Measurements from ENCODE around the gene ETHE1. TPM values are rescaled to one million over a fixed set of nuclear protein-coding genes. Genes with fewer than 3 reads are reported as not detected.
A peak's percentile ranks its signal among the peaks of the same experiment; 100 is the strongest.
"Not testable (repeated sequence)": the region's sequence is repeated elsewhere in the genome, so short reads cannot be mapped to it uniquely, and the experiment has no call there.

ETHE1 gene
- total RNA-seq, 1 donor from 2014 or later = 14.7 TPM

DNA sequence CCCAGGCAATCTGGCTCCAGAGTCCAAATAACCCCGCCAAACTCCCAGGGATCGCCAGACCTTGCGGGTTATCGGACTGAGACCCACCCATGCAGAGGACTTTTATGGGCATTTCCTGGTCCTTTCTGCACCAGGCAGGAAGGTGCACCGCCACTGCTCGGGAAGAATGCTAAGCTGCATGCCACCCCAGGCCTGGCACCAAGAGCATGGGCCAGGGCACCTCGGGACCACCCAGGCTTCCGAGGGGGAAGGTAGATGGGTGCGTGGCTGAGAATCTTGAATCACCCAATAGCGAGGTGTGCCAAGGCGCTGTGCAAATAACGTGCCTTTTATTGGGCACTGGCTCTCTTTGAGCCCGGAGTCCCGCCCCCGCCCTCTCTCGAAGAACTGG, 5.6 kb upstream of the ETHE1 start:
- ATAC-seq (ENCODE audit: poor library complexity) = peak; percentile 7
- intact Hi-C loops (cut with DNase I) = no loop called here

DNA sequence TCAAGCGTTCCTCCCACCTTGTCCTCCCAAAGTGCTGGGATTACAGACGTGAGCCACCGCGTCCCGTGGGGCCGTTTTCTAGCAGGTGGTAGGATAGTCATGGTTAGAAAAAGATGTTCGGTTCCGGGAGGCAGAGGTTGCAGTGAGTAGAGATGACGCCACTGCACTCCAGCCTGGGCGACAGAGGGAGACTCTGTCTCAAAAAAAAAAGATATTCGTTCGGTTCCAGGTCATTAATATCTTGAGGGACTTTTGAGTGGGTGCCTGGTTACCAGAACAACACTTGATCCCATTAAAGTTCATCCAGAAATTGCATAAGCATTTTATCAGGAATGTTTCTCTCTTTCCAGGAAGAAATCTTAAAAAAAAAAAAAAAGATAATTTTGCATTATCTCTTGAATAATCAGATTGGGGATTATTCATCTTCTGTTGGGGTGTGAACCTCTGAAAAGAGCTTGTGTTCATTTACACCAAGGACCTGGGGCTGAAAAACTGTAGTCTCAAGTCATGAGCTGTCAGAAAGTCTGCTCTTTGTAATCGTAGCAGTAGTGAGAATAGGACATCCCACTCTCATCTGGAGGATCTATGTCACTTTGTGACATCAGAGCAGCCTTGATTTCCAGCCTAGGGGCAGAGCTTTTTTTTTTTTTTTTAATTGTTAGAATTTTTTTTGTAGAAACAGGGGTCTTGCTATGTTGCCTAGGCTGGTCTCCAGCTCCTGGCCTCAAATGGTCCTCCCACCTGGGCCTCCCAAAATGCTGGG, 1.0 kb upstream of the ETHE1 start:
- DNase-seq = peak; percentile 53
- intact Hi-C loops (cut with DNase I) = no loop called here

More for the DNA sequence above, 5.6 kb upstream of the ETHE1 start:
- peak; percentile 76 for DNase-seq

DNA sequence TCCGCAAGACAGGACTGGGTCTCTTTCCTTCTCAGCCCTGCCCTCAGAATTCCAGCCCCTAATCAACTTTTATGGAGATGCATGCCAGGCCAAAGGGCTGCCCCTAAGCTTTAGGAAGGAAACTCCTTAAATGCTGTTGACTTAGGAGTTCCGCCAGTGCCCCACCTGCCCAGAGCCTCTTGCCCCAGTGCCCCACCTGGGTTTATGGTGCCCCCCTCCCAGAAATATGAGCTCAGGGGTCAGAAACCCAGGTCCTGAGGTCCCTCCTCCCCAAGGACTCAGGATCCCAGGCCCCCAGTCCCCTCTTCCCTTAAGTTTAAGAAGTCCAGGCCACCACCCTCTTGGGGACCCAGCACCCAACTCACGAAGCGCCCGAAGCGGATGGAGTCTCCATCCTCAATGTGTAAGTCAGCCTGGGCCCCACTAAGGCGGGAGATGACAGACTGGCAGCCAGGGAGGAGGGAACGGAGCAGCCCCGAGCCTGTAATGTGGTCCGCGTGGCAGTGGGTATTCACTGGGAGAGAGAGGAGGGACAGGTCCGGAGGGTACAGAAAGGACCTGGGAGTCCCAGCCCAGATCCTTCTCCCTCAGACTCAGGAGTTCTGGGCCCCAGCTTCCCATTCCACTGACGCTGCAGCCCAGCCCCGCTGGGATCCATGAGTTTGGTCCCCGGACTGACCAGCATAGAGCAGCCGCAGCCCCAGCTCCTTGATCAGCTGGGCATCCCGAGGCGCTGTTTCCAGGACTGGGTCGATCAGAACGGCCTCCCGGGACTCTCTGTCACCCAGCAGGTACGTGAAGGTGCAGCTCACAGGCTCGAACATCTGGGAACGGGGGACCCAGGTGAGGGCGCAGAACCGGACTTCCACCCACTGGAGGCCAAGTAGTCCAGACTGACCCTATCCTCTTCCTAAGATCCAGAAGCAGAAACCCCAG, 897 bp downstream of the ETHE1 start:
- ATAC-seq (ENCODE audit: poor library complexity) (peak; percentile 19), DNase-seq (no peak)
- intact Hi-C loops (cut with DNase I) = no loop called here

More for the DNA sequence above, 1.0 kb upstream of the ETHE1 start:
- ATAC-seq (ENCODE audit: poor library complexity) = peak; percentile 17

DNA sequence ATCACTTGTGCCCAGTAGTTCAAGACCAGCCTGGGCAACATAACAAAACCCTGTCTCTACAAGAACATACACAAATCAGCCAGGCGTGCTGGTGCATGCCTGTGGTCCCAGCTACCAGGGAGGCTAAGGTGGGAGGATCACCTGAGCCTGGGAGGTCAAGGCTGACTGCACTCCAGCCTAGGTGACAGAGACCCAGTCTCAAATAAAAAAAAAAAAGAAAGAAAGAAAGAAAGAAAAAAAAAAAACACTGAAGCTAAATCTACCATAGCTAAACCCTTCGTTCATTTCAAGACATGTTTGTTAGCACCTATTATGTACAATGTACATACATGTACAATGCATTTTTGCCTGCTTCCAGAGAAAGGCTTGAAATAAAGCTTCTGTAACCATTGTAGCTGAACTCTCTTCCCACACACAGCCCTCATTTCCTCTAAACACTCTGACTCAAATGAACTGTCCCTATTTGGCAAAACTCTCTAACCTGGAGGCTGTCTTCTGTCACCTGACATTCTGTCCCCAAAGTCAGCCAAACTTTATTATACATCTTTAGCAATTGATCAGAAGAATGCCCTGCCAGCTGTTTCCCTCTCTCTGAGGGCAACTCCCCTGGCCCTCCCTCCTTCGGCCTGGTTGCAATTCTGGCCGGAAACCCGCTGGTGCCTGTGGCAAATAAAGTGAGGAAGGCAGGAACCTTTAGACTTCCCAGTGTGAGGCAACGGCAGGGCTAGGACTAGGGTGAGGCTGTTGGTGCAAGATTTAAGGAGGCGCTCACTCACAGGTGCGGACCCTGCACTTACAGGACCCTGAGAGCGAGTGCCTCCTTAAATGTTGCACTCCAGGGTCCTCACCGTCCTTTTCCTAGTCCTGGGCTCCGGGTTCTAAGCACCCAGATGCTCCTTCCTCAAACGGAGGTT, 1.8 kb downstream of the ETHE1 start:
- ATAC-seq (ENCODE audit: poor library complexity) (peak; percentile 33), DNase-seq (peak; percentile 67)
- intact Hi-C loops (cut with DNase I) = no loop called here

DNA sequence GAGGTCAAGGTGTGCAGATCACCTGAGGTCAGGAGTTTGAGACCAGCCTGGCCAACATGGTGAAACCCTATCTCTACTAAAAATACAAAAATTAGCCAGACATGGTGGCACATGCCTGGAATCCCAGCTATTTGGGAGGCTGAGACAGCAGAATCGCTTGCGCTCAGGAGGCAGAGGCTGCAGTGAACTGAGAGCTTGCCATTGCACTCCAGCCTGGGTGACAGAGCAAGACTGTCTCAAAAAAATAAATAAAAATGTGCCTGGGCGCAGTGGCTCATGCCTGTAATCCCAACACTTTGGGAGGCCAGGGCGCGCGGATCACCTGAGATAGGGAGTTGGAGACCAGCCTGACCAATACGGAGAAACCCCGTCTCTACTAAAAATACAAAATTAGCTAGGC, 3.3 kb downstream of the ETHE1 start:
- DNase-seq; ATAC-seq (ENCODE audit: poor library complexity); intact Hi-C loops (cut with DNase I): not testable (repeated sequence)

DNA sequence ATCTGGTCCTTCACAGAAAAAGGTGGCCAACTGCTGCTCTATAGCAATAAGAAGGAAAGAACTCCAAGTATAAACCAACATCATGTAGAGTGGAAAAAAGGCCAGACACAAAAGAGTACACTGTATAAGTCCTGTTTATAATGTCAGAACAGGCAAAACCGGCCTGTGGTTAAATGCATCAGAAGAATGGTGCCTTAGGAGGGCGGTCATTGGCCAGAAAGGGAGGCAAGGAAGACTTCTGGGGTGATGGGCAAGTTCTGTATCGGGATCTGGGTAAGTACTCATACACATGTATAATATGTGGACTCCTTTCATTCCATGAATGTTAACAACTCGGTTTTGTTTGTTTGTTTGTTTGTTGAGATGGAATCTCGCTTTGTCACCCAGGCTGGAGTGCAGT, 4.1 kb downstream of the ETHE1 start:
- intact Hi-C loops (cut with DNase I) = no loop called here
- ATAC-seq (ENCODE audit: poor library complexity) (no peak), DNase-seq (no peak)

DNA sequence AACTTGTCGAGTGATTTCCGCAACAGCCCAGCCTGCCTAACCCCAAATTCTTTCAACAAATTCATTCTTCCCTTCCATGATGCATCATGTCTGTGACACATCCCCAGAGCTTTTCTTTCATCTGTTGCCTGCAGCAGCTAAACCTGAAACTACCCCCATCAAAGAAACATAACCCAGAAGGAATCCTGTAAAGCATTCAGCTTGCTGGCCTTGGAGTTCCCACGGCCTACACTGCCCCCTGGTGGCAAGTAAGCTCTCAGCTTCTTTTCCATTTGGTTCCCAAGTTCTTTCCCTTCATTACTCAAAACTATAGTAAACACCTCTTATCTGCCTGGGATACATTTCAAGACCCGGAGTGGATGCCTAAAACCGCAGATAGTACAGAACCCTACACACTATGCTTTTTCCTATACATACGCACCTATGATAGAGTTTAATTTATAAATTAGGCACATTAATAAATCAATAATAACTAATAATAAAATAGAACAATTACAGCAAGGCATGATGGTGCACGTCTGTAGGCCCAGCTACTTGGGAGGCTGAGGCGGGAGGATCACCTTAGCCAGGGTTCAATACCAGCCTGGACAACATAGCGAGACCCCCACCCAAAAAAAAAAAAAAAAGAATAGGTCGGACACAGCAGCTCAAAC, 7.4 kb downstream of the ETHE1 start:
- intact Hi-C loops (cut with DNase I) = loop anchor here (2.0 kb wide), 1 partner anchor 73 kb away; no protein-coding TSS in a partner anchor
- peak; percentile 74 for ATAC-seq (ENCODE audit: poor library complexity)
- peak; percentile 82 for DNase-seq

DNA sequence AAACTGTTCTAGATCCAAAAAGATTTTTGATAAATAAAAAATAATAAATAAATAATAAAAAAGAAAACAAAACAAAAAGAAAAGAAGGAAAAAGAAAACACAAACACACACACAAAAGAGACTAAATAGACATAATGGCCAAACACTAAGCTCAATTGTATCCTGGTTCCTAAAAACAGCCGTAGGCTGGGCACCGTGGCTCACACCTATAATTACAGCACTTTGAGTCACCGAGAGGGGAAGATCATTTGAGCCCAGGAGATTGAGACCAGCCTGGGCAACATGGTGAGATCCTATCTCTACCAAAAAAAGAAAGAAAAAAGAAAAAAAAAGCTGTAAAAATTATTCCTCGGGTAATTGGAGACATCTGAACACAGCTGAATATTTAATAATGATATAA, 8.9 kb downstream of the ETHE1 start:
- ATAC-seq (ENCODE audit: poor library complexity) (no peak), DNase-seq (no peak)
- intact Hi-C loops (cut with DNase I) = loop anchor here (2.0 kb wide), 1 partner anchor 71 kb away; no protein-coding TSS in a partner anchor

DNA sequence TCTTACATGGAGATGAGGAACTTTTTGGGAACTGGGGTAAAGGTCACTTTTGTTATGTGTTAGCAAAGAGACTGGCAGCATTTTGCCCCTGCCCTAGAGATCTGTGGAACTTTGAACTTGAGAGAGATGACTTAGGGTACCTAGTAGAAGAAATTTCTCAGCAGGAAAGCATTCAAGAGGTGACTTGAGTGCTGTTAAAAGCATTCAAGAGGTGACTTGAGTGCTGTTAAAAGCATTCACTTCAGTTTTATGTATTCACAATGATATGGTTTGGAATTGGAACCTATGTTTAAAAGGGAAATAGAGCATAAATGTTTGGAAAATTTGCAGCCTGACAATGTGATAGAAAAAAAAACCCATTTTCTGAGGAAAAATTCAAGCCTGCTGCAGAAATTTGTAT, 14.6 kb downstream of the ETHE1 start:
- ATAC-seq (ENCODE audit: poor library complexity); intact Hi-C loops (cut with DNase I); DNase-seq: not testable (repeated sequence)

DNA sequence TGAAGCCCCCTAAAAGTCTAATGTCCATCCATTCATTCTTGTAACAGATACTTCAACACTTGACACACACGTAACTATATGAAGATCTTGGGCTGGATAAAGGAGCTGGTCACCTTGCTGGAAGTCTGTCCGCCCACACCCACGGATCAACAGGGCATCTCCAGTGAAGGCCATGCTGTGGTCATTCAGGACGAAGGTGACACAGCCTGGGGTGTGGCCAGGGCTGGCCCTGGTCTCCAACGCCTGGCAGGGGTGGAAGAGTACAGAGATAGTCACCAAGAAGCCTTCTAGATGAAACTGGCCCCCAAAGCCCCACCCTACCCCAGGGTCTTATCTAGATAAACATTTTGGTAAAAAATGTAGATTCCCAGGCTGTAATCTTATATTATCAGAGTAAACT, 15.7 kb downstream of the ETHE1 start:
- no peak for ATAC-seq (ENCODE audit: poor library complexity)
- intact Hi-C loops (cut with DNase I) = no loop called here
- DNase-seq = no peak

DNA sequence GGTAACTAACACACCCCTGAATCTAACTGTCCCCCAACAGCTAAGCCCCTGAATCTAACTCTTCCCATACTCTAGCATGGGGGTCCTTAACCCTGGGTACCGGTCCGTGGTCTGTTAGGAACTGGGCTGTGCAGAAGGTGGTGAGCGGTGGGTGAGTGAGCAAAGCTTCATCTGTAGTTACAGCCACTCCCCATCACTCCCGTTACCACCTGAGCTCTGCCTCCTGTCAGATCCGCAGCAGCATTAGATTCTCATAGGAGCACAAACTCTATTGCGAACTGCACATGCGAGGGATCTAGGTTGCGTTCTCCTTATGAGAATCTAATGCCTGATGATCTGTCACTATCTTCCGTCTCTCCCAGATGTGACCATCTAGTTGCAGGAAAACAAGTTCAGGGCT, 16.3 kb downstream of the ETHE1 start:
- intact Hi-C loops (cut with DNase I) = no loop called here
- ATAC-seq (ENCODE audit: poor library complexity) = no peak
- DNase-seq = no peak

DNA sequence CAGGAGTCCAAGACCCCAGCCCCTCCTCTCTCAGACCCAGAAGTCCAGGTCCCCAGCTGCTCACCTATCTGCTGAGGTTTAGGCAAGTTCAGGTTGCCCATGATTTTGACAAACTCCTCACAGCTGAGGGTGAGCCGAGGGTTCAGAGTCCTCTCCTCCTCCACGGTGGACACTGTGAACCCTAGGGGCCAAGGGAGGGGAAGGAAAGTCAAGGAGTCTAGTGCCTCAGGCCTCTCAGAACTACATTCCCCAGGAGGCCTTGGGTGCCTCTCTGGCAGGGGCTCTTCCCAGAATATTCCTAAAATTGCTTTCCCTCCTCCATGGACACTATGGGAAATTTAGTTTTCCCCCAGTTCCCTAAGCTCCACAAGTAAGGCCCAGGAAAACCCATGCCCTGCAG, 19.1 kb downstream of the ETHE1 start:
- DNase-seq (no peak), ATAC-seq (ENCODE audit: poor library complexity) (no peak)
- intact Hi-C loops (cut with DNase I) = no loop called here

DNA sequence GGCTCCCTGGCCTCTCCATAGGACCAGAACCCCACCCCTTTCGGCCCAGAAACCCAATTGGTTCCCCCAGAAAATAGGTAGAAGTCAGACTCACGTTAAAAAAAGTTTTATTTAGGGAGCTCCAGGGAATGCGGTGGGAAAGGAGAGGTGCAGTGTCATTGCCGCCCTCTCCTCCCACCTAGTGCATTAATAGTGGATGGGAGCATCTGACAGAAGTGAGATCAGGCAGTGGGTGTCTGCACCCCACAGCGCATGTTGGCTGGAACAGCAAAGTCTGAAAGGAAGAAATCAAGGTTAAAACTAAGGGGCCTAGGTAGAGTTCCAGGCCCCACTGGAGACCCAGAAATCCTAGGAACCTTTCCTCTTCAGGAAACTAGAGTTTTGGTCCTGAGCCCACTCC, 20.4 kb downstream of the ETHE1 start:
- no peak for DNase-seq

DNA sequence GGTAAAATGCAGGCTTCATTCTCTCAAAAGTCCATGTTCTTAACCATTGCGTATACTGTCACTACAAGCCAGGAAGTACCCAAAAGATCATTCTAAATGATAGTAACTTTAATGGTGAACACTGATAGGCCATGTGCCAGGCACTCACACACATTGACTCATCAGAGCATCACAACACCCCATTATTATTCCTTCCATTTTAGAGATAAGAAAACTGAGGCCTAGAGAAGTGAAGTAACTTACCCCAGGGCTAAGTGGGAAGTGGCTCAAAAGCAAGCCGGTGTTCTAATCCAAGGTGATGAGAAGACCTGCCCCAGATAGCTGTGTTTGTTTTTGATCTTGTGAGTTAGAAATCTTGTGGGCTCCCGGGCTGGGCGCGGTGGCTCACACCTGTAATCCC, 21.1 kb downstream of the ETHE1 start:
- ATAC-seq (ENCODE audit: poor library complexity) = no peak
- no peak for DNase-seq
- intact Hi-C loops (cut with DNase I) = no loop called here

More for the DNA sequence above, 20.4 kb downstream of the ETHE1 start:
- ATAC-seq (ENCODE audit: poor library complexity) = no peak
- intact Hi-C loops (cut with DNase I) = no loop called here

DNA sequence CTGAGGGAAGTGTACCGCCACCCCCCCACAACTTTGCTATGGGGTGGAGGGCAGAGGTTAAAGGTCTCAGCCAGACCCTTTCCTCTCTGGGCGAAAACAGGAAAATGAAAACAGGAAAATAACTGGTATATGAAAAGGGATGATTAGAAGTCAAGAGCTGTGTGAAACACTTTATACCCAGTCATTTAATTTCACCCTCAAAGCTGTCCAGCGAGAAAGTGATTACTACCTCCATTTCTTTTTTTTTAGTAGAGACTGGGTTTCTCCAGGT, 21.9 kb downstream of the ETHE1 start:
- intact Hi-C loops (cut with DNase I) = no loop called here
- no peak for ATAC-seq (ENCODE audit: poor library complexity)

DNA sequence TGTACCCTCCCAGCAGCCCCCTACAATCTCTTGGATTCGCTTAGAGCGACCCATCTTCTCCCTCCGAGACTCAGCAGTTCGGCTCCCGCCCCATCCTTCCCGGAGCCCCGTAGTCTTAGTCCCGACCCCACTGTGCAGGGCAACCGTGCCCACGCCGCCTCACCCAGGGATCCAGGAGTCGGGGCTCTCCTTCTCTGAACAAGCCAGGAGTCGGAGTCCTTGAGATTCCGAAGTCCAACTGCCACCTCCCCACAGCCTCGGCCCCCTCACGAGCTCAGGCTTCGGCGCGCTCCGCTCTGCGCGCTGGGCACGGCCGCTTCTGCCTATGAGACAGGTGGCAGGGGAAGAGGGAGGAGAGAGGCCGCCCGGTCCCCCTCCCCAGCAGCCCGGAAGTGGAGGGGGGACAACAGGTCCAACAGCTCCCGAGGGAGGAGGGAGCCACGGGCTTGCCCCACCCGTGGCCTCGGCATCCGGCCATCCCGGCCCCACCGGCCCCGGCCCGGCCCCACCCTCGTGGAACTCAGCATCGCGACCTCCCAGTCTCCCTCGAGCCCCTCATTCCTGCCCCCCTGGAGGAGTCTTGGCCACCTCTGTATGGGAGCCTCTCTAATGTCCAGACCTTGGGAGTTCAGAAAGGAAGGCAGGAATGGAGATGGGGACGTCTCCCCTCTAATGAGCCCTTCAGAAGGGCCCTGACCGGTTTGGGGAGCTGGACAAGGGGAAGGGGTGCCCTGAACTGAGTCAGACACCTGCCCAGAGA, 22.4 kb downstream of the ETHE1 start, which contains the start of gene PHLDB3:
PHLDB3 (minus strand) TSS at position 321 of the 760 bp plus-strand sequence. CDS start 628 bp downstream, outside the sequence.
- peak; percentile 47 for DNase-seq
- ATAC-seq (ENCODE audit: poor library complexity) = peak; percentile 42
- intact Hi-C loops (cut with DNase I) = loop anchor here (5.0 kb wide), 1 partner anchor 42 kb away; no protein-coding TSS in a partner anchor

More for the DNA sequence above, 21.9 kb downstream of the ETHE1 start:
- DNase-seq = no peak
